ENCODE measurements around the gene LCN12.

Gene LCN12

GRCh38 chr9:136927343-136928271 is 24.5 kb upstream of the LCN12 start:
- FAIRE-seq: no peak

DNA sequence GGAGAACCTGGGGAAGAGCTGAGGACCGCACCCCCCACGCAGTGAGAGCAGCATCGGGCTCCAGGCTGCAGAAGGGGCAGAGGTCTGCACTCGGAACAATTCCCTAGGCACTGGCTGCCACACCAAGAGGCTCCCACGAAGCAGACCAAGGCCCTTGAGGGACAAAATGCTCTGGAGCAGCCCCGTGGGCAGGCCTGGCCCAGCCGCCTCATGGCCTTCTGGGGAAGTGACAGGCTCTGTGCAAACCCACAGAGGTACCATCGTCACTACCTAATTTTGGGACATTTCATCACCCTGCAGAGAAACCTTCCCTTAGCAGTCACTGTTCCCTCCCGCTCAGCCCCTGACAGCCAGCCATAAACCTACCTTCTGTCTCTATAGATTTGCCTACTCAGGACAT is 23.5 kb upstream of the LCN12 start:
- no peak for FAIRE-seq

- no peak for FAIRE-seq
Measured at GRCh38 chr9:136930014-136930413, 22.1 kb upstream of the LCN12 start.

- no peak for FAIRE-seq
Measured at GRCh38 chr9:136931611-136932130, 20.4 kb upstream of the LCN12 start.

DNA sequence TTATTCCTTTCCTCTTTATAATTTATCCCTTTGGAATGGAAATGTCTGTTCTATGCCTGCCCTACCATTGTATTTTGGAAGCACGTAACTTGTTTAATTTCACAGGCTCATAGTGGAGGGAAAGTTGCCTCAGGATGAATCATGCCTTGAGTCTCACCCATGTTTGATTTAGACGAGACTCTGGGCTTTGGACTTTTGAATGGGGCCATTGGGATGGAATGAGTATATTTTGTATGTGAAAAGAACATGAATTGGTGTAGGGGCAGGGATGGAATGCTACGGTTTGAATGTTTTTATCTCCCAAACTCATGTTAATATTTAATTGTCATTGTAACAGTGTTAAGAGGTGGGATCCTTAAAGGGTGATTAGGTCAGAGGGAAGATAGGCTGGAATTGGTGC is 17.8 kb upstream of the LCN12 start:
- FAIRE-seq: no peak

DNA sequence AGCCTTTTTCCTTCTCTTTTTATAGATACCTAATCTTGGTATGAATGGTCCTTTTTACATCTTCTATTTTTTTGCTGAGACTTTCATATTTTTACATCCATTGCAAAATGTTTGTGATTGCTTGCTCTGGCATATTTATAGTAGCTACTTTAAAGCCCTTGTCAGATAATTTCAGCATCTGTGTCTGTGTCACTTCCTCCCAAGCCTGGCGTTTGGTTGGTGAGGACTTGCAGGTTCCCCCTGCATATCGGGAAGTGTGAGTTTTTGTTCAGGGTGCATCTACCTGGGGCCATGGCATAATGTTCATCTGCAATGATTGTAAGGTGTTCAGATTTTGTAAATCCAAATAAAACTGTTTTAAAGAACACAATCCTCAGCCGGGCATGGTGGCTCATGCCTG is 16.4 kb upstream of the LCN12 start:
- FAIRE-seq: no peak

- FAIRE-seq: no peak
Measured at GRCh38 chr9:136936645-136937170, 15.4 kb upstream of the LCN12 start.

GRCh38 chr9:136937186-136938001 is 14.7 kb upstream of the LCN12 start:
- no peak for FAIRE-seq

GRCh38 chr9:136939431-136939995 is 12.6 kb upstream of the LCN12 start:
- FAIRE-seq: no peak

DNA sequence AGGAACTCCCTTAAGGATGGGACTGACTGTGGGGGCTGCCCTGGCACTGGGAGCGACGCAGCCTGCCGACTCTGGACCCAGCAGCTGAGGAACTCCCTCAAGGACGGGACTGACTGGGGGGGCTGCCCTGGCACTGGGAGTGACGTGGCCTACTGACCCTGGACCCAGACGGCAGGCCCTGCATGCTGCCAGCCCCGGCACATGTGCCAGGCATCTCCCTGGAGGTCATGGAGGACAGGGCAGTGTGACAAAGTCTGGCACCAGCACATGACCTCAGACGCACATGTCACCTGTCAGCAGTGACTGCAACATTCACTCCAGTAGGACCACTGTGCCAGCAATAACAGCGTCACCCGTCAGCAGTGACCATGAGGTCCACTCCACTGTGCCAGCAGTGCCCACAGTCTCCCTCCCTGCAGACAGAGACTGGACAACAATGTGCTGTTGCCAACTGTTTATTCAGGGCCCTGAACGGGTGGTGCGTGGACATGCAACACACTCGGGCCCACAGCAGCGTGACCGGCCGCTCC is 12.0 kb upstream of the LCN12 start:
- FAIRE-seq: no peak

GRCh38 chr9:136940526-136941230 is 11.4 kb upstream of the LCN12 start:
- FAIRE-seq: no peak

- FAIRE-seq: no peak
Measured at GRCh38 chr9:136941231-136942111, 10.6 kb upstream of the LCN12 start.

DNA sequence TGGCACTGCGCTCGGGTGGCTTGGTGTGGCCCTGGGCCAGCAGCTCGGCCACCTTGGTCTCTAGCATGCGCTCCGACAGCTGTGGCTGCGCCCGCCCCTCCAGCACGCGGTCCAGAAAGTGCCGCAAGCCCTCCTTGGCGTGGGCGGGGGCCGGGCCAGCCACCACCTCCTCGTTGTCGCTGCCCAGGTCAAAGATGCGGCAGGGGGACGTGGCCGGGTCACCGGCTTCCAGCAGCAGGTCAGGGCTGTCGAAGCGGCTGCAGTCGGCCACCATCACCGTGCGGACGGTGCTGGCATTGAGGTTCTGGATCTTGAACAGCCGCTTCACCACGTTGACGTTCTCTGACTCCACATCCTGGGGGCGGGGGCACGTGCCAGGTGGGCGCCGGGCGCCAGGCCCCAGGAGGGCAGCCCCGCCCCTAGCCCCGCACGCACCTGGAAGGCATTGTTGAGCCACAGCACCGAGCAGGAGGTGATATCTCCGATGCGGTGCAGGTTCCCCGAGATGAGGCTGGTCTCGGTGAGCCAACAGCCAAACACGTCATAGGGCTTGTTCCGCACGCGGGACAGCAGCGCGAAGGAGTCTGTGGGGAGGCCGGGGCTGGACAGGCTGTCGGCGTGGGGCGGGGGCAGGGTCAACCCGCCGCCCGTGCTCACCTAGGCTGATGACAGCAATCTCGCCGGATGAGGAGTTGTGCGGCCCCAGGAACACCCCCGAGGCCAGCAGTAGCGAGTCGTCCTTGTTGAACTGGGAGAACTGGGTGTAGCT is 9.8 kb upstream of the LCN12 start:
- no peak for FAIRE-seq

GRCh38 chr9:136942881-136943230 is 9.2 kb upstream of the LCN12 start:
- FAIRE-seq: no peak

- no peak for FAIRE-seq
Measured at GRCh38 chr9:136943291-136944211, 8.5 kb upstream of the LCN12 start.

GRCh38 chr9:136944212-136944518 is 7.9 kb upstream of the LCN12 start:
- FAIRE-seq: no peak

DNA sequence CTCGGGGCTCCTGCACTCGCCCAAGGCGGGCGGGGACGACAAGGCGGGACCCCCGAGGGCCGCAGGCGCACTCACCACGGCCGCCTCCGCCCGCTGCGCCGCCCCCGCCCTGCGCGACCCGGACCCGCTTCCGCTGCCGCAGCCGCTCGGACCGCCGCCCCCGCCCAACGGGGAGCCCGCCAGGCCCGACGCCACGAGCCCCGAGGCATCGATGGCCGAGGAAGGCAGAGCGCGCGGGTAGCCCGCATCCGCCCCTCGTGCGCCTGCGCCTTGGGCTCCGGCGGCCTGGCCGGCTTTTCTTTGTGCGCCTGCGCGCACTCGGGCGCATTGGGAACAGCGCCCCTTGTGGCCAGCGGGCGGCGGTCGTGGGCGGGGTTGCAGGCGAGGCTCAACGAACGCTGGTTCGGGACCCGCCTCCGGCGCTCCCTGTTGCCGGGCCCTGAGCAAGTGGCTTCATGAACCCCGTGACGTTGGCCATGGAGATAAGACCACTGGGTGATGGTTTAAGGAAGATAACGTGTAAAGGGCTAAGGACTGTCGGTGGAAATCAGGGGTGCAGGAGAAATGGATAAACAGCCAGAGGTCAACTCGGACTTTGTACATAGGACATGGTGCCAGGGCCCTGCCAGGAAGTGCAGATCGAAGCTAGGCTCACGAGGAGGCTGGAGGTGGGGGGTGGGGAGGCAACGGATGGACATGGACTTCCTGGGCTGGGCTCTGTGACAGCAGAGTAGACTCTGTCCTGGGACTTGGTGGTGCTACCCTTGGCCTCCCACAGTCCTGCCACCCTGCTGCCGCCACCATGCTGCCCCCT is 7.3 kb upstream of the LCN12 start, which contains the start of the genes C8G and FBXW5:
C8G (plus strand) TSS at position 725 of the 814 bp plus-strand sequence; CDS start at position 803, 78 bp downstream.
FBXW5 (minus strand) TSS at position 220 of the 814 bp plus-strand sequence. CDS start 655 bp downstream, outside the sequence.
- FAIRE-seq: no peak

Measured in colon (tissue), 2 donors.